ENCODE measurements around the gene KLHL29.

Gene KLHL29

GRCh38 chr2:23616630-23617029, 231.7 kb downstream of the KLHL29 start:
- DNase-seq (ENCODE audit: low spot score): no peak

- no peak for DNase-seq (ENCODE audit: low spot score)
Observed at GRCh38 chr2:23617167-23617810, 232.3 kb downstream of the KLHL29 start.

DNA sequence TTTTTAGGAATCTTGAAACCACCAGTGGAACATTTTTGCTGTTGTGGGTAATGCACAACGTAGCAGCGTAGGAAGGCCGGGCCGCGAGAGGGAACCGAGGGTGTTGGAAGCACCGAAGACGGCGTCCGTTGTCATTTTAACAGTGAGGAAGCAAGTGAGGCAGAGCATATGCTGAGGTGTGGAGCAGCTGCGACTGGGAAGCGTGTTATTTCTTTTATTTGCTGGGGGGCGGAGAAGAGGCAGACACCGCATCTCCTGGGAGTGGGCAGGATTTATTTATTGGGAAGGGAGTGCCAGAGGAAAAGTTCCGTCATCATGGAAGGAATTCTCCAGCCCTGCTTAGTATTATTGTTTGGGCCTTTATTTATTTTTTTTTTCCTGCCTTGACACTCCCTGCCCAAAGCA, 232.8 kb downstream of the KLHL29 start:
- DNase-seq (ENCODE audit: low spot score): no peak

GRCh38 chr2:23618265-23618664, 233.3 kb downstream of the KLHL29 start:
- DNase-seq (ENCODE audit: low spot score): no peak

GRCh38 chr2:23618794-23619530, 234.0 kb downstream of the KLHL29 start:
- no peak for DNase-seq (ENCODE audit: low spot score)

GRCh38 chr2:23619941-23620340, 235.0 kb downstream of the KLHL29 start:
- no peak for DNase-seq (ENCODE audit: low spot score)

GRCh38 chr2:23620841-23621341, 235.9 kb downstream of the KLHL29 start:
- DNase-seq (ENCODE audit: low spot score): no peak

DNA sequence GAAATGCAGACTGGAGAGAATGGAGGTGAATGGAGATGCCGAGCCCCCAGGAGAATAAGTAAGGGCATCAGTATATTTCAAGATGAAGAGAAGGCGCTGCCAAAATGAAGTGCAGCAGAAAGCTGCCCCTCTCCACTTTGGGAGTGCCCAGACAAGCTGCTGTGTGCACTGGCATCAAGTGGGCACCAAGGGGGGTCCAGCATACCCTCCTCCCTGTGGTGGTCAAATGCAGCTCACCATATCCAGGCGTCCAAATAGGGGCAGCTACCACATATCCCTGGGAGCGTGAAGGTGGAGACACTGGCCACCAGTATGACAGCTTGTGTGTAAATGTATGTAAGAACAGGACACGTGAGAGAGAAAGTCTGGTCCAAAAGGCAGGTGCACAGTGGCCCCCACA, 236.6 kb downstream of the KLHL29 start:
- no peak for DNase-seq (ENCODE audit: low spot score)

DNA sequence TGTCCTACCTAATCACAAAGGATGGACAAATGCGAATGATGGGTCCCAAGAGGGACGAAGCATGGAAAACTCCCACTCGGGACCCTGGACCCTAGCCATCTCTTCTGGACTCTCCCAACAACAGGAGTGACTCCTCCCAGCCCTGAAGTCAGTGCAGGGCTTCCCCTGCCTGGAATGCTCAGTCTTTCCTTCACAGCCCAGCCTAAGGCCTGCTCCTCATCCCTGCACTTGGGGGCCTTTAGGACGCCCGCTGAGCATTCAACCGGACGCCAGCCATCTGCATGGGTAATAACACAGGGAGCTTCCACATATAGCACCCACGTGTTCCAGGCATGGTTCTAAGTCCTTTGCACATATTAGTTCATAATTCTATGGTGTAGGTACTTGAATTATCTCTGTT, 237.5 kb downstream of the KLHL29 start:
- no peak for DNase-seq (ENCODE audit: low spot score)

DNA sequence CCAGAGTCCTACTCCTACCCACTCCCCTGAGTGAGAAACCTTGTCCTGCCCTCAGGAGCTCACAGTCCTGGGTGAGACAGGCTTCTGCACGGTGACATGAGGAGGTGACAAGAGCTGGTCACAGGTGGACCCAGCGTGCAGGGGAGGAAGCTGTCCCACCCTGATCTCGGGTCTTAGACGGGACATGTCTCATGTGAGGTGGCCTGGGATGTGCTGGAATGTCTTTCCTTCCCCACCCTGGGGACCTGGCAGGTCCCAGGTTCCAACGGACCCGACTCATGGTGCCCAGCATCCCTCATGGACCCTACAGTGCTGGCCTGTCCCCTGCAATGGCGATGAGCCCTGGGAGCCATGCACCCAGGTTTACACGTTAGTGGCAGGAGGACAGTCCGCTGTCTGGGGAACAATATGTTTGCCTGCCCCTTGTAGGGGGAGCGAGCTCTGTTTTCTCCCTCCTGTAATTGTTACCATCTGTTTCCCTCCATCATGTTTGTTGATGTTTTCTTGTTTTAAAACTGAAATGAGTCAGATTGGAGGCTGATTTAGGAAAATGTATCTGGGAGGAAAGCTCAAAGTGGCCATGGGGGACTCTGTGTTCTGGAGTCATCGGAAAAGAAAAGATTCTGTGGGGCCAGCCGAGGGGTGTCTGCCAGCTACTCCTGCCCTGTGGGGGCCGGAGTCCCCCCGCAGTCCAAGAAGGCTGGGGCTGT, 238.1 kb downstream of the KLHL29 start:
- DNase-seq (ENCODE audit: low spot score): no peak

GRCh38 chr2:23624378-23624777, 239.4 kb downstream of the KLHL29 start:
- no peak for DNase-seq (ENCODE audit: low spot score)

GRCh38 chr2:23624915-23625314, 239.9 kb downstream of the KLHL29 start:
- no peak for DNase-seq (ENCODE audit: low spot score)

DNA sequence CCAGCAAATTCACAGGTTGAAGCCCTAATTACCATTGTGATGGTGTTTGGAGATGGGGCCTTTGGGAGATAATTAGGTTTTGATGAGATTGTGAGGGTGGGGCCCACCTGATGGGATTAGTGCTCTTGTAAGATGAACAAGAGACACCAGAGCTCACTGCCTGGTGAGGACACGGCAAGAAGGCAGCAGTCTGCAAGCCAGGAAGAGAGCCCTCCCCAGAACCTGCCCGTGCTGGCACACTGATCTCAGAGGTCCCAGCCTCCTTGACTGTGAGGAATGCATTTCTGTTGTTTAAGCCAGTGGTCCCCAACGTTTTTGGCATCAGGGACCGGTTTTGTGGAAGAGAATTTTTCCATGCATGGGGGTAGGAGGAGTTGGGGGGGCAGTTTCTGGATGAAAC, 240.7 kb downstream of the KLHL29 start:
- DNase-seq (ENCODE audit: low spot score): no peak

DNA sequence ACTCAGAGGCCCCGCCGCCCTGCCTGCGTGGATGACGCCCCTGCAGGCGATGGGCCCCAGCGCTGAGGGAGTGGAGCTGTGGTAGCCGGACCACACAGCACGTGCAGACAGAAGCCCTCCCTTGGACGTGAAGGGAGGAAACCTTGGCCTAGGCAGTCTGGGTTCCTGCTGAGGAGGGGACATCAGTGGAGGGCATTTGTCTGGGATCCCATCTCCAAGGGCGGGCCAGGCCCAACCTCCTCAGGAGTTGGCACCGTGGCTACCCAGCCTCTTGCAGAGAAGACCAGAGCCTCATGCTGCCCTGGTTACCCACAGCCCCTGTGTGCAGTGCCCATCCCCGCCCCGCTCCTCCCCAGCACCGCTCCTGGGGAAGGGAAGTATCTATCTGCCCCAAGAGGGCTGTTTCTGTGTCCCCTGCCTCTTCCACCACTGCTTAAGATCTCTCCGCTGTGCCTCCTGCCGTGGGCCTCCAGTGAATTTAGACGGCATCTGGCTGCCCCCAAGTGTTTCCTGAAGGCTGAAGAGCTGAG, 241.8 kb downstream of the KLHL29 start:
- no peak for DNase-seq (ENCODE audit: low spot score)

DNA sequence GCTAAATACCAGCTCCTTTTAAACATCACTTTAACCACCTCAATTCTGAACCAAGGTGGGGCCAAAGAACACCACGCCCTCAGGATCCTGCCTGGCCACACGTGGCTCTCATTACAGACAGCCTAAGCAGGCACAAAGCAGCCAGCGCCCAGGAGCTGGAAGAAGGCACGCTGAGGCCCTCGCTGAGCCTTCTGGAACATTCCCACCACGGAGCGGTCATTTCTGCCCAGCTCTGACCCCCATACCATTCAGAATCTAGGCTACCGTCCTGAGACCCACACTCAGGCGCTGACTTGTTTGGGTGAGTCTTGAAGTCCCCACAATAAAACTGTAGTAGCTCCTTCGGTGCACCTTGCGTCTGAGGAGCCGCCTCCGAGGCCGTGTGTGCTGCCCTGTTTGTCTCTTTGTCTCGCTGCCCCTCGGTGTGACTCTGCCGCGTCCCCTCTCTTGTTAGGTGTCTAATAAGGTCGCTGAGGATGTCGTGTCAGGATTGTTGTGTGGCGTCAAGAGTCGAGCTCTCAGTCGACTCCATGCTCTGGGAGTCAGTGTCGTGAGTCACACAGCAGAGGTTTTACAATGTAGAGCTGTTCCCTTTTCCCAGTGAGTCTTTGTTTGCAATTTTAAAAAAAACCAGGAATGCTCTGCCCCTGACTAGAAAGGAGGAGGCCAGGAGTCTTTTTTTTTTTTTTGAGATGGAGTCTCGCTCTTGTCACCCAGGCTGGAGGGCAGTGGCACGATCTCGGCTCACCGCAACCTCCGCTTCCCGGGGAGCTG, 242.4 kb downstream of the KLHL29 start:
- no peak for DNase-seq (ENCODE audit: low spot score)

GRCh38 chr2:23628926-23629771, 244.2 kb downstream of the KLHL29 start:
- no peak for DNase-seq (ENCODE audit: low spot score)

GRCh38 chr2:23629772-23630480, 244.9 kb downstream of the KLHL29 start:
- DNase-seq (ENCODE audit: low spot score): no peak

DNA sequence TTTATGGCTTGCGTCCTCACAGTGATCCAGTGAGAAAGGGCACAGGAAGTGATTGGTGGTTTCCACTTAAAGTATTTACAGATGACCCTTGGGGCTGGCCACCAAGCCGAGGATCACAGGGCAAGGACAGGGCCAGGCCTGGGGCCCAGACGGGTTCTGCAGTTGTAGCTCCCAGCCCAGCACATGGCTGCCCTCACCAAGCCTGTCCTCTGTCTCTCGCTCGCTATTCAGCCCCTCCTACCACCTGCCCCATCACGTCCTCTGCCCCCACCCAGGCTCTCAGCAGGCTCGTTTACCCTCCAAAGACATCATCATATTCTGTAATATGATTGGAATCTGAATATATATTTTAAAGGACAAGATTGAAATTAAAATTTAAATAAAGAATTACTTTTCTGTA, 246.0 kb downstream of the KLHL29 start:
- DNase-seq (ENCODE audit: low spot score): no peak

DNA sequence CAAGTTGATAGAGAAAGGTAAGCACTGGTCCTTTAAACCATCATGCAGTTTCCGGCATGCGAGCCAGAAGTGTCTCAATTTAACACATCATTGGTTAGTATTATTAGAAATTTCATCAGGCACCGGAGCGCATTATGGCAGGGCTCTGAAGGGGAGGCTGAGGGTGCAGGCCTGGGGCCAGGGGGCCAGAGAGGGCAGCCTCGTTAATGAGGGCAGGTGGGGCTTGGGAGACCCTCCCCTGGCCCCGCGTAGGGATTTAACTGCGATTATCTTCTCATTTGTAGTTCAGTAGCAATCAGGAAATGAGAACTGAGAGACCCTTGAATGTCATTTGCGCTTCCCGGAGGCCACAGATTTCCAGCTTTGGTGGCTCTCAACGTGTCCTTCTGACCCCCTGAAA, 246.4 kb downstream of the KLHL29 start:
- no peak for DNase-seq (ENCODE audit: low spot score)

- DNase-seq (ENCODE audit: low spot score): no peak
Observed at GRCh38 chr2:23632386-23632785, 247.4 kb downstream of the KLHL29 start.

Data from CD4-positive, alpha-beta T cell treated with Interleukin-2 at 100 ng/mL for 4 hours (primary cell).